HTERT RPE-1 (cell line): ENCODE results near the gene CLSTN2.

ENCODE experiments used
- in situ Hi-C: fragments of 300-500 bp; cut with MboI; formaldehyde crosslinking; loops from 4 replicates; pipeline ENCODE4 v1.14.3; 2020; ENCODE audit warnings: low sequenced_read_pairs

The CLSTN2 gene

GRCh38 chr3:140316868-140317400, 381.9 kb downstream of the CLSTN2 start:
- in situ Hi-C loops, result no loop called here

- in situ Hi-C loops, result no loop called here
Observed at GRCh38 chr3:140319739-140320138, 384.8 kb downstream of the CLSTN2 start.

GRCh38 chr3:140323561-140323960, 388.6 kb downstream of the CLSTN2 start:
- in situ Hi-C loops, result no loop called here

GRCh38 chr3:140332131-140332530, 397.1 kb downstream of the CLSTN2 start:
- in situ Hi-C loops, result no loop called here

GRCh38 chr3:140334132-140334929, 399.3 kb downstream of the CLSTN2 start:
- in situ Hi-C loops, result no loop called here

- in situ Hi-C loops, result no loop called here
Observed at GRCh38 chr3:140336465-140336864, 401.5 kb downstream of the CLSTN2 start.

GRCh38 chr3:140338916-140339315, 403.9 kb downstream of the CLSTN2 start:
- in situ Hi-C loops, result no loop called here

- in situ Hi-C loops, result no loop called here
Observed at GRCh38 chr3:140341203-140341602, 406.2 kb downstream of the CLSTN2 start.

GRCh38 chr3:140341817-140342403, 406.9 kb downstream of the CLSTN2 start:
- in situ Hi-C loops, result no loop called here

GRCh38 chr3:140342668-140343067, 407.7 kb downstream of the CLSTN2 start:
- in situ Hi-C loops, result no loop called here

- in situ Hi-C loops, result no loop called here
Observed at GRCh38 chr3:140343211-140344081, 408.5 kb downstream of the CLSTN2 start.

- in situ Hi-C loops, result no loop called here
Observed at GRCh38 chr3:140344082-140344454, 409.1 kb downstream of the CLSTN2 start.

GRCh38 chr3:140344601-140345205, 409.7 kb downstream of the CLSTN2 start:
- in situ Hi-C loops, result no loop called here

- in situ Hi-C loops, result no loop called here
Observed at GRCh38 chr3:140347151-140347550, 412.2 kb downstream of the CLSTN2 start.

GRCh38 chr3:140349938-140350337, 415.0 kb downstream of the CLSTN2 start:
- in situ Hi-C loops, result no loop called here

- in situ Hi-C loops, result no loop called here
Observed at GRCh38 chr3:140351466-140351865, 416.5 kb downstream of the CLSTN2 start.

GRCh38 chr3:140355481-140355880, 420.5 kb downstream of the CLSTN2 start:
- in situ Hi-C loops, result no loop called here

- in situ Hi-C loops, result no loop called here
Observed at GRCh38 chr3:140358686-140359085, 423.7 kb downstream of the CLSTN2 start.

GRCh38 chr3:140359233-140359995, 424.4 kb downstream of the CLSTN2 start:
- in situ Hi-C loops, result no loop called here

- in situ Hi-C loops, result no loop called here
Observed at GRCh38 chr3:140360332-140360731, 425.3 kb downstream of the CLSTN2 start.
